CD14-positive monocyte (primary cell): ENCODE results near the gene TAF6. TPM values are rescaled to one million over a fixed set of nuclear protein-coding genes. Genes with fewer than 3 reads are reported as not detected.
A peak's percentile ranks its signal among the peaks of the same experiment; 100 is the strongest.

ENCODE experiments used
- DNase-seq, 3 donors: peaks; one replicate each; pipeline ENCODE4 v3.0.0-alpha.2; 2011 to 2022
- H2AFZ ChIP-seq: 2 replicates; pipeline ENCODE4 v1.6.0; 2012; ENCODE audit warnings: mild to moderate bottlenecking, low read depth, low read length, inconsistent platforms; ENCODE audit not compliant: insufficient read depth, poor library complexity, severe bottlenecking
- H3K27ac ChIP-seq, 2 donors: 1 replicate in 1 of 2; 2 replicates in 1 of 2; pipeline ENCODE4 v1.5.1; 2012 to 2013; ENCODE audit warnings: low read length in 2 of 2, control low read depth in 1 of 2, inconsistent platforms in 1 of 2, low read depth in 1 of 2, mild to moderate bottlenecking in 1 of 2
- H3K27me3 ChIP-seq, 2 donors: one replicate each; pipeline versions ENCODE4 v1.6.0 to v1.6.1; 2011 to 2013; ENCODE audit warnings: low read length in 2 of 2; ENCODE audit not compliant: control insufficient read depth in 2 of 2, insufficient read depth in 2 of 2
- H3K36me3 ChIP-seq, 2 donors: replicated peaks in 1 of 2; 1 replicate in 1 of 2; 2 replicates in 1 of 2; pipeline versions ENCODE4 v1.5.1 to v1.6.1; 2012 to 2013; ENCODE audit warnings: low read length in 2 of 2, control low read depth in 1 of 2, inconsistent platforms in 1 of 2, mild to moderate bottlenecking in 1 of 2; ENCODE audit not compliant: insufficient read depth in 2 of 2, control insufficient read depth in 1 of 2
- H3K4me1 ChIP-seq, 2 donors: 1 replicate in 1 of 2; 2 replicates in 1 of 2; pipeline versions ENCODE4 v1.5.1 to v1.6.1; 2012 to 2013; ENCODE audit warnings: low read length in 2 of 2, control low read depth in 1 of 2, inconsistent platforms in 1 of 2, mild to moderate bottlenecking in 1 of 2, moderate library complexity in 1 of 2; ENCODE audit not compliant: insufficient read depth in 2 of 2, control insufficient read depth in 1 of 2
- H3K4me2 ChIP-seq: replicated peaks from 2 replicates; pipeline ENCODE3; 2012; ENCODE audit warnings: low read length, moderate library complexity, mild to moderate bottlenecking; ENCODE audit not compliant: poor library complexity, severe bottlenecking; ENCODE audit errors: extremely low read depth
- H3K4me3 ChIP-seq, 3 experiments: fragments of 200-600 bp in 1 of 3; sonication (generic) in 1 of 3; replicated peaks in 1 of 3; 1 replicate in 2 of 3; 2 replicates in 1 of 3; pipeline ENCODE4 v1.5.1; 2011 to 2013; ENCODE audit warnings: low read length in 3 of 3, mild to moderate bottlenecking in 3 of 3, control low read depth in 2 of 3, low read depth in 2 of 3, inconsistent platforms in 1 of 3, moderate library complexity in 1 of 3
- H3K79me2 ChIP-seq: 2 replicates; pipeline ENCODE4 v1.6.0; 2012; ENCODE audit warnings: mild to moderate bottlenecking, control low read depth, inconsistent platforms, low read length, moderate library complexity; ENCODE audit not compliant: insufficient read depth
- H3K9ac ChIP-seq: 2 replicates; pipeline ENCODE4 v1.6.0; 2017; ENCODE audit warnings: low read length, mild to moderate bottlenecking; ENCODE audit not compliant: insufficient read depth, poor library complexity, severe bottlenecking
- H3K9me3 ChIP-seq, 2 donors: replicated peaks in 1 of 2; 1 replicate in 1 of 2; 2 replicates in 1 of 2; pipeline versions ENCODE4 v1.5.1 to v1.6.1; 2012 to 2013; ENCODE audit warnings: low read length in 2 of 2, control low read depth in 1 of 2; ENCODE audit not compliant: control insufficient read depth in 1 of 2, insufficient read depth in 1 of 2
- H4K20me1 ChIP-seq: 2 replicates; pipeline ENCODE4 v1.6.0; 2012; ENCODE audit warnings: mild to moderate bottlenecking, low read length, control low read depth, moderate library complexity; ENCODE audit not compliant: insufficient read depth
- H3K27ac Mint-ChIP-seq, 7 donors: one replicate each; pipeline ENCODE4 v1.8.0; 2020; ENCODE audit warnings: mild to moderate bottlenecking in 7 of 7, mixed read lengths in 7 of 7, moderate library complexity in 6 of 7, inconsistent platforms in 2 of 7
- H3K27me3 Mint-ChIP-seq, 3 donors: one replicate each; pipeline ENCODE4 v1.8.0; 2021 to 2022; ENCODE audit warnings: low read depth in 3 of 3, mild to moderate bottlenecking in 3 of 3, mixed read lengths in 3 of 3, moderate library complexity in 3 of 3, inconsistent platforms in 1 of 3
- H3K36me3 Mint-ChIP-seq, 2 donors: one replicate each; pipeline ENCODE4 v1.8.0; 2020; ENCODE audit warnings: mixed read lengths in 2 of 2, inconsistent platforms in 1 of 2, mild to moderate bottlenecking in 1 of 2
- H3K4me1 Mint-ChIP-seq: one replicate; pipeline ENCODE4 v1.8.0; 2020; ENCODE audit warnings: mild to moderate bottlenecking, mixed read lengths
- H3K4me3 Mint-ChIP-seq, 2 donors: one replicate each; pipeline ENCODE4 v1.8.0; 2020; ENCODE audit warnings: mild to moderate bottlenecking in 2 of 2, mixed read lengths in 2 of 2, moderate library complexity in 1 of 2
- H3K9me3 Mint-ChIP-seq, 7 donors: one replicate each; pipeline ENCODE4 v1.8.0; 2020 to 2022; ENCODE audit warnings: mixed read lengths in 7 of 7, mild to moderate bottlenecking in 6 of 7, moderate library complexity in 6 of 7, inconsistent platforms in 2 of 7
- WGBS: methylation state at CpG from one replicate; pipeline ENCODE4 v1.1.5; 2013; ENCODE audit warnings: missing lambda C conversion rate; ENCODE audit not compliant: insufficient coverage; 5-methylcytosine and 5-hydroxymethylcytosine counted together
- intact Hi-C, 2 donors: fragments of 100-400 bp; cut with micrococcal nuclease; formaldehyde crosslinking; loops; one replicate each; pipeline versions ENCODE4 v1.15.0 to v1.15.1; 2023
- polyA plus RNA-seq, 3 donors: library from polyadenylated mRNA; depleted of rRNA in 1 of 3; unstranded in 2 of 3; stranded (reverse) in 1 of 3; fragments of 300-500 nt in 2 of 3; fragments of >200 nt in 1 of 3; fragmentation: Illumina TruSeq in 2 of 3; gene quantifications; 1 replicate in 2 of 3; 2 replicates in 1 of 3; pipeline ENCODE4 v1.2.3, GENCODE V29; 2012 to 2021
- TF ChIP-seq, protein P1 (sequence below): fragments of 200-600 bp; IDR thresholded peaks from one replicate; pipeline ENCODE4 v1.8.0; 2022; ENCODE audit warnings: antibody characterized with exemption, mild to moderate bottlenecking

The TAF6 gene
- polyA plus RNA-seq, 3 donors, result 9.6 to 28.9 (median 11.0) TPM

DNA sequence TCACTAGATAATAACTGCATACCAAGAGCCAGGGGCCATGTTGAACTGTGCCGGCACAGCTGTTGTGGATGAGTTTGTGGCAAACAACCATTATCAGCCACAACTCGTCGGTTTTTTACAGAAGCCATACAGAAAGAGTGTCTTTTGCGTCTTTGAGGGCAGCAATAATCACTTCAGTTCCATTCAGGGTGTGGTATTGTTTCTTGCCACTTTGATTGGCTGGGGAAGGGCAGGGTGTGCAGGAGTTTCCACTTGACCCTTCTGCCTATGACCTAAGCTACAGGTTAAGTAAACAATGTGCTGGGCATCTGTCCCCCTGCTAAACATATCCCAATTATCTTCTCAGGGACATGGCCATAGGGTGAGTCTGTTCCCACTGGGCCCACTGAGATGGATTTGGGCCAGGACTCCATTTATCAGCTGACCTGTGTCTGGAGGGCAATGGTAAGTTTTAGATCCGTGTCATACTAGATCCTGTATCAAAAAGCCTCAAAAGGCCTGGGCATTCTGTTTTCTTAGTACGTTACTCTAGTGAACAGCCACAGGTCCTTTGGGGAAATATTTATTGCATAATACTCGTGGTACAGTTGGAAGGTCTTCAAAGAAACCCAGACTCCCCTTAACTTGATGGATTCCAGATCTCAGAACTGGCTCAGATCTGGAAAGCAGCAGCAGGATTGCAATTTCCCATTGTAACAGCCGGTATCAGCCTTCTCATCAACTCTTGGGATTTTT is 53.5 kb downstream of the TAF6 start:
- H3K36me3 Mint-ChIP-seq, result peaks cover 41 to 73% of the 10 kb centered on the region in 2 donors

DNA sequence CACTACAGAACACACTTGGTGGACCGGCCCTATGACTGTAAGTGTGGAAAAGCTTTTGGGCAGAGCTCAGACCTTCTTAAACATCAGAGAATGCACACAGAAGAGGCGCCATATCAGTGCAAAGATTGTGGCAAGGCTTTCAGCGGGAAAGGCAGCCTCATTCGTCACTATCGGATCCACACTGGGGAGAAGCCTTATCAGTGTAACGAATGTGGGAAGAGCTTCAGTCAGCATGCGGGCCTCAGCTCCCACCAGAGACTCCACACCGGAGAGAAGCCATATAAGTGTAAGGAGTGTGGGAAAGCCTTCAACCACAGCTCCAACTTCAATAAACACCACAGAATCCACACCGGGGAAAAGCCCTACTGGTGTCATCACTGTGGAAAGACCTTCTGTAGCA is 55.0 kb downstream of the TAF6 start:
- Histone ChIP-seq H3K9ac (no peak overlapping the region), H3K4me2 (no peak overlapping the region), H3K4me3 (no peak overlapping the region), H2AFZ (no peak overlapping the region), H3K27me3 (no peaks in the 10 kb centered on the region), H3K36me3 (peaks cover 20 to 62% of the 10 kb centered on the region in 2 donors), H3K79me2 (no peaks in the 10 kb centered on the region), H3K27ac (no peak overlapping the region), H3K9me3 (no peaks in the 10 kb centered on the region), H4K20me1 (no peaks in the 10 kb centered on the region), H3K4me1 (no peaks in the 10 kb centered on the region)
- peaks cover 39 to 71% of the 10 kb centered on the region in 2 donors for H3K36me3 Mint-ChIP-seq
- no peak for DNase-seq
- peaks cover 0 to 6% (median 1%) of the 10 kb centered on the region in 3 donors for H3K27me3 Mint-ChIP-seq
- TF ChIP-seq, protein P1, sequence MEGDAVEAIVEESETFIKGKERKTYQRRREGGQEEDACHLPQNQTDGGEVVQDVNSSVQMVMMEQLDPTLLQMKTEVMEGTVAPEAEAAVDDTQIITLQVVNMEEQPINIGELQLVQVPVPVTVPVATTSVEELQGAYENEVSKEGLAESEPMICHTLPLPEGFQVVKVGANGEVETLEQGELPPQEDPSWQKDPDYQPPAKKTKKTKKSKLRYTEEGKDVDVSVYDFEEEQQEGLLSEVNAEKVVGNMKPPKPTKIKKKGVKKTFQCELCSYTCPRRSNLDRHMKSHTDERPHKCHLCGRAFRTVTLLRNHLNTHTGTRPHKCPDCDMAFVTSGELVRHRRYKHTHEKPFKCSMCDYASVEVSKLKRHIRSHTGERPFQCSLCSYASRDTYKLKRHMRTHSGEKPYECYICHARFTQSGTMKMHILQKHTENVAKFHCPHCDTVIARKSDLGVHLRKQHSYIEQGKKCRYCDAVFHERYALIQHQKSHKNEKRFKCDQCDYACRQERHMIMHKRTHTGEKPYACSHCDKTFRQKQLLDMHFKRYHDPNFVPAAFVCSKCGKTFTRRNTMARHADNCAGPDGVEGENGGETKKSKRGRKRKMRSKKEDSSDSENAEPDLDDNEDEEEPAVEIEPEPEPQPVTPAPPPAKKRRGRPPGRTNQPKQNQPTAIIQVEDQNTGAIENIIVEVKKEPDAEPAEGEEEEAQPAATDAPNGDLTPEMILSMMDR, result no peak
- peaks cover 0 to 1% (median 0%) of the 10 kb centered on the region in 7 donors for H3K9me3 Mint-ChIP-seq
- H3K4me3 Mint-ChIP-seq, result no peak overlapping the region
- 100% methylated on average over 4 of the region's 9 CpGs for WGBS
- H3K27ac Mint-ChIP-seq, result peak overlapping the region in 1 of 7 donors; percentile 33
- no peaks in the 10 kb centered on the region for H3K4me1 Mint-ChIP-seq
- intact Hi-C loops, result no loop called here

More for the DNA sequence above, 53.5 kb downstream of the TAF6 start:
- peaks cover 27 to 66% of the 10 kb centered on the region in 2 donors for H3K36me3 ChIP-seq
- TF ChIP-seq, protein P1, result no peak
- Mint-ChIP-seq H3K4me1 (no peaks in the 10 kb centered on the region), H3K9me3 (peaks cover 2 to 9% (median 5%) of the 10 kb centered on the region in 7 donors), H3K27ac (peak overlapping the region in 1 of 7 donors; percentile 40), H3K27me3 (peaks cover 0 to 3% (median 1%) of the 10 kb centered on the region in 3 donors), H3K4me3 (no peak overlapping the region)
- H4K20me1 ChIP-seq, result no peaks in the 10 kb centered on the region
- no peaks in the 10 kb centered on the region for H3K79me2 ChIP-seq
- no peak for DNase-seq
- no peak overlapping the region for H3K4me3 ChIP-seq
- WGBS, result no CpG with 5 or more reads among the region's 8 CpGs
- no peaks in the 10 kb centered on the region for H3K27me3 ChIP-seq
- no peak overlapping the region for H2AFZ ChIP-seq
- intact Hi-C loops, result no loop called here
- no peak overlapping the region for H3K27ac ChIP-seq
- H3K9me3 ChIP-seq, result peaks cover 7 to 9% of the 10 kb centered on the region in 2 donors
- H3K4me2 ChIP-seq, result no peak overlapping the region
- no peaks in the 10 kb centered on the region for H3K4me1 ChIP-seq
- no peak overlapping the region for H3K9ac ChIP-seq
